Stimulated activated CD4-positive, alpha-beta T cell treated with anti-CD3 and anti-CD28 coated beads, Interleukin-4, amount 100 ng/mL, for 24 hours (primary cell): ENCODE data around the gene ZNF677.
"Not testable (repeated sequence)": the region's sequence is repeated elsewhere in the genome, so short reads cannot be mapped to it uniquely, and the experiment has no call there.

Source experiments
- DNase-seq: peaks from one replicate; pipeline ENCODE4 v3.0.0-alpha.2; 2020

The ZNF677 gene

DNA sequence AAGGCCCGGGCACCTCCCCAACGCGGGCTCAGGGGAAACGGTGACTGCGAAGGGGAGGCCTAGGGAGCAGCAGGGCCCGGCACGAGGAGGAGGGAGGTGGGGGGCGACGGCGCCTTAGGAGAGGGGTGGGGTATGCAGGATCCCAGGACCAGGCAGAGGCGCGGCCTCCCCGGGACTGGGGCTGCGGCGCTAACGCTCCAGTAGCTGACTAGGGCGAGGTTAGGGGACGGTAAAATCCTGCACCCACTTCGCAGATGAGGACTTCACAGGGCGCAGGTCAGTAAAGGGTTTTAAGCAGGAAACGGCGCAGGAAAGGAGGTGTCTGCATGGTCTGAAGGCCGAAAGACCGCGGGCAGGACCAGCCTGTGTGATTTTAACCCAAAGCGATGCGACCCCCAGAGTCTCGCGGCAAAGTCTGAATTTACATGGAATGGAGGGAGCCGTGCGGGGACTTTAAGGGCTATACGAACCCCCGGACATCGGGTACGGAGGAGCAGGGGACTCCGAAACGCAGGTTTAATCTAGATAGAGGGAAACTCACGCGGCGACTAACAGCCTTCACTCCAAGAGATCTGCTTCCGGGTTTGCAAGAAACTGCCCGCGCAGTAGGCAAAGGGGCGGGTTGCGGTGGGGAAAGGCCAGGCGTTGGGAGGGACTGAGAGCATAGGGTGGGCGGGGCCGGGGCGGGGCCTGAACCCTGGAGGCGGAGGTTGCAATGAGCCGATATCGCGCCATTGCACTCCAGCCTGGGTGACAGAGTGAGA, 61.7 kb downstream of the ZNF677 start, which contains the start of gene ZNF665:
Gene ZNF665 (minus strand): TSS at position 588 of the 764 bp plus-strand sequence. CDS start 10,460 bp downstream, outside the sequence.
- DNase-seq = peak; percentile 77

DNA sequence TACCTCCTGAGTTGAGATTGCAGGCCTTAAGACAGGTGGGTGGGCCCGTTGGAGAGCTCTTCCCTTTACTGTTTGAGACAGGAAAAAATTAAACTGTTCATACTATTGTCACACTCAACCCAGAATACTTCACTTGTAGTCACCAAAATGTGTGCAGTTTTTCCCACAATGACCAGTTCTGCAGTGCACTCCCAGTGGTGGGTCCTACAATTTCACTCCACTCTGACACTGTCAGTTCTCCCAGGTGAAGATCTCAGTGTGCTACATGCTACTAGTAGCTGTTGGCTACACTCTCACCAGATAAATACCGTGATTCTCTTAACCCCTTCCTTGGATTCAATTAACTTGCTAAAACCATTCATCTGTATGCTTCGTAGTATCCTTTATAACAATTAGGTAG, 64.4 kb downstream of the ZNF677 start:
- no peak for DNase-seq

DNA sequence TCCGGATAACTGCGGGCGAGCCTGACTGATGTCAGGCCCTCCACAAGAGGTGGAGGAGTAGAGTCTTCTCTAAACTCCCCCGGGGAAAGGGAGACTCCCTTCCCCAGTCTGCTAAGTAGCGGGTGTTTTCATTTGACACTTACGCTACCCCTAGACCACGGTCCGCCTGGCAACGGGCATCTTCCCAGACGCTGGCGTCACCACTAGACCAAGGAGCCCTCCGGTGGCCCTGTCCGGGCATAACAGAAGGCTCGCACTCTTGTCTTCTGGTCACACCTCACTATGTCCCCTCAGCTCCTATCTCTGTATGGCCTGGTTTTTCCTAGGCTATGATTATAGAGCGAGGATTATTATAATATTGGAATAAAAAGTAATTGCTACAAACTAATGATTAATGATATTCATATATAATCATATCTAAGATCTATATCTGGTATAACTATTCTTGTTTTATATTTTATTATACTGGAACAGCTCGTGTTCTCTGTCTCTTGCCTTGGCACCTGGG, 64.9 kb downstream of the ZNF677 start:
- not testable (repeated sequence) for DNase-seq
